HEK293T (cell line): ENCODE data around the gene OSGEPL1.

Source experiments
- ARNT ChIP-seq: fragments of 450-650 bp; IDR thresholded peaks from 2 replicates; pipeline ENCODE4 v1.6.1; 2017; ENCODE audit warnings: mild to moderate bottlenecking
- BHLHE40 ChIP-seq: fragments of 450-650 bp; IDR thresholded peaks from 2 replicates; pipeline ENCODE4 v1.6.1; 2016; ENCODE audit warnings: mild to moderate bottlenecking, moderate library complexity, borderline replicate concordance
- ELF4 ChIP-seq: fragments of 450-650 bp; IDR thresholded peaks from 2 replicates; pipeline ENCODE4 v1.6.1; 2017; ENCODE audit warnings: antibody characterized with exemption
- FOXA1 ChIP-seq: fragments of 450-650 bp; IDR thresholded peaks from 2 replicates; pipeline ENCODE4 v1.6.1; 2016; ENCODE audit warnings: mild to moderate bottlenecking
- HDGF ChIP-seq: fragments of 450-650 bp; IDR thresholded peaks from 2 replicates; pipeline ENCODE4 v1.6.1; 2017; ENCODE audit warnings: antibody characterized with exemption, borderline replicate concordance
- NFRKB ChIP-seq: fragments of 450-650 bp; IDR thresholded peaks from 2 replicates; pipeline ENCODE4 v1.6.1; 2016; ENCODE audit warnings: mild to moderate bottlenecking, moderate library complexity

GRCh38 chr2:189783927-189784867 lies 21.6 kb upstream of the OSGEPL1 start, which contains the start of the genes ORMDL1 and PMS1:
- TF ChIP-seq NFRKB = no peak
- TF ChIP-seq ARNT = no peak
- TF ChIP-seq HDGF = no peak
- TF ChIP-seq FOXA1 = no peak
- TF ChIP-seq ELF4 = peak; percentile 73
- no peak for TF ChIP-seq BHLHE40
